Mucosa of descending colon (tissue), 3 donors: ENCODE data around the gene MAP3K15. TPM values are rescaled to one million over a fixed set of nuclear protein-coding genes. Genes with fewer than 3 reads are reported as not detected.

Experiments
- ATAC-seq: fragments of 200-7000 bp; cut with Tn5 transposase; one replicate; pipeline ENCODE4 v1.9.1; 2020; ENCODE audit warnings: mild to moderate bottlenecking, moderate library complexity
- DNase-seq, 3 donors: peaks; one replicate each; pipeline ENCODE4 v3.0.0-alpha.2; 2020
- H3K36me3 ChIP-seq: fragments of 200-600 bp; one replicate; pipeline ENCODE4 v1.8.0; 2021; ENCODE audit warnings: low read depth, mild to moderate bottlenecking
- H3K4me1 ChIP-seq: fragments of 200-600 bp; one replicate; pipeline ENCODE4 v1.8.0; 2021; ENCODE audit warnings: low read depth, mild to moderate bottlenecking
- H3K4me3 ChIP-seq: fragments of 200-600 bp; one replicate; pipeline ENCODE4 v1.8.0; 2021; ENCODE audit warnings: mild to moderate bottlenecking
- H3K9me3 ChIP-seq: fragments of 200-600 bp; one replicate; pipeline ENCODE4 v1.8.0; 2021; ENCODE audit warnings: mild to moderate bottlenecking
- intact Hi-C, 2 donors: fragments of 100-400 bp; cut with DNase I in 1 of 2; cut with micrococcal nuclease in 1 of 2; formaldehyde crosslinking; loops; one replicate each; pipeline versions ENCODE4 v1.11.0 to v1.11.1; 2022; cut with DNase I, micrococcal nuclease
- total RNA-seq, 3 donors: library from RNA; stranded (reverse); fragmentation: NEBNext Ultra II Directional in 2 of 3; extraction: Animal tissue kit (Norgen Biotek cat#: 25700) in 2 of 3; gene quantifications; one replicate each; pipeline versions ENCODE4 v1.2.1 to v1.2.4, GENCODE V29; 2021 to 2023
- TF ChIP-seq, protein P1 (sequence below): fragments of 200-600 bp; IDR thresholded peaks from one replicate; pipeline ENCODE4 v1.8.0; 2022; ENCODE audit warnings: antibody characterized with exemption, mild to moderate bottlenecking
- donor health status: DM: no; HTN: no; CAD: no; lungs with moderate emphysema.
- donor health status: DM: no; HTN: no; CAD: no.
- donor health status: DM: no; HTN: yes; CAD: no.

The MAP3K15 gene
- total RNA-seq, 3 donors from 2014 or later = 0.16 to 0.23 TPM; not detected in 1

- DNase-seq = no peak
- Histone ChIP-seq H3K4me3 (no peak overlapping the region), H3K9me3 (no peaks in the 10 kb centered on the region), H3K36me3 (no peaks in the 10 kb centered on the region), H3K4me1 (no peaks in the 10 kb centered on the region)
- TF ChIP-seq, protein P1, sequence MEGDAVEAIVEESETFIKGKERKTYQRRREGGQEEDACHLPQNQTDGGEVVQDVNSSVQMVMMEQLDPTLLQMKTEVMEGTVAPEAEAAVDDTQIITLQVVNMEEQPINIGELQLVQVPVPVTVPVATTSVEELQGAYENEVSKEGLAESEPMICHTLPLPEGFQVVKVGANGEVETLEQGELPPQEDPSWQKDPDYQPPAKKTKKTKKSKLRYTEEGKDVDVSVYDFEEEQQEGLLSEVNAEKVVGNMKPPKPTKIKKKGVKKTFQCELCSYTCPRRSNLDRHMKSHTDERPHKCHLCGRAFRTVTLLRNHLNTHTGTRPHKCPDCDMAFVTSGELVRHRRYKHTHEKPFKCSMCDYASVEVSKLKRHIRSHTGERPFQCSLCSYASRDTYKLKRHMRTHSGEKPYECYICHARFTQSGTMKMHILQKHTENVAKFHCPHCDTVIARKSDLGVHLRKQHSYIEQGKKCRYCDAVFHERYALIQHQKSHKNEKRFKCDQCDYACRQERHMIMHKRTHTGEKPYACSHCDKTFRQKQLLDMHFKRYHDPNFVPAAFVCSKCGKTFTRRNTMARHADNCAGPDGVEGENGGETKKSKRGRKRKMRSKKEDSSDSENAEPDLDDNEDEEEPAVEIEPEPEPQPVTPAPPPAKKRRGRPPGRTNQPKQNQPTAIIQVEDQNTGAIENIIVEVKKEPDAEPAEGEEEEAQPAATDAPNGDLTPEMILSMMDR = no peak
- peak; percentile 40 for ATAC-seq
- intact Hi-C loops = loop anchor here in 1 of 2 donors (10.0 kb wide), 1 partner anchor 950 kb away; no protein-coding TSS in a partner anchor
Measured at GRCh38 chrX:19334945-19335626, 180.2 kb downstream of the MAP3K15 start.

GRCh38 chrX:19332983-19333382 is 182.3 kb downstream of the MAP3K15 start:
- DNase-seq = no peak
- ATAC-seq = no peak
- H3K4me1 ChIP-seq = no peaks in the 10 kb centered on the region
- H3K9me3 ChIP-seq = no peaks in the 10 kb centered on the region
- intact Hi-C loops = loop anchor here in 1 of 2 donors (10.0 kb wide), 1 partner anchor 948 kb away; no protein-coding TSS in a partner anchor
- no peak overlapping the region for H3K4me3 ChIP-seq
- H3K36me3 ChIP-seq = no peaks in the 10 kb centered on the region
- TF ChIP-seq, protein P1 = no peak

- ATAC-seq (no peak), DNase-seq (no peak)
- no peak overlapping the region for H3K4me3 ChIP-seq
- no peaks in the 10 kb centered on the region for H3K4me1 ChIP-seq
- TF ChIP-seq, protein P1 = no peak
- intact Hi-C loops = loop anchor here in 1 of 2 donors (10.0 kb wide), 1 partner anchor 947 kb away; no protein-coding TSS in a partner anchor
- no peaks in the 10 kb centered on the region for H3K9me3 ChIP-seq
- no peaks in the 10 kb centered on the region for H3K36me3 ChIP-seq
Measured at GRCh38 chrX:19331831-19332230, 183.5 kb downstream of the MAP3K15 start.

GRCh38 chrX:19326567-19326966 is 188.7 kb downstream of the MAP3K15 start:
- H3K9me3 ChIP-seq = no peaks in the 10 kb centered on the region
- DNase-seq (no peak), ATAC-seq (no peak)
- intact Hi-C loops = no loop called here
- no peaks in the 10 kb centered on the region for H3K4me1 ChIP-seq
- no peaks in the 10 kb centered on the region for H3K36me3 ChIP-seq
- TF ChIP-seq, protein P1 = no peak
- no peak overlapping the region for H3K4me3 ChIP-seq

Other genes with a start within 250 kb of the MAP3K15 start
- gene PDHA1, start 171.6 kb downstream of the MAP3K15 start, total RNA-seq = 100 to 1,000 TPM; 254 to 412 (median 363) TPM